DMS 273 (cell line): ENCODE measurements around the gene TRIM62.
"Not testable (repeated sequence)": the region's sequence is repeated elsewhere in the genome, so short reads cannot be mapped to it uniquely, and the experiment has no call there.

Experiments used
- DNase-seq: peaks from one replicate; lab custom pipeline; 2025; ENCODE audit not compliant: unreplicated experiment; lab: John Stamatoyannopoulos, UW

Gene TRIM62

DNA sequence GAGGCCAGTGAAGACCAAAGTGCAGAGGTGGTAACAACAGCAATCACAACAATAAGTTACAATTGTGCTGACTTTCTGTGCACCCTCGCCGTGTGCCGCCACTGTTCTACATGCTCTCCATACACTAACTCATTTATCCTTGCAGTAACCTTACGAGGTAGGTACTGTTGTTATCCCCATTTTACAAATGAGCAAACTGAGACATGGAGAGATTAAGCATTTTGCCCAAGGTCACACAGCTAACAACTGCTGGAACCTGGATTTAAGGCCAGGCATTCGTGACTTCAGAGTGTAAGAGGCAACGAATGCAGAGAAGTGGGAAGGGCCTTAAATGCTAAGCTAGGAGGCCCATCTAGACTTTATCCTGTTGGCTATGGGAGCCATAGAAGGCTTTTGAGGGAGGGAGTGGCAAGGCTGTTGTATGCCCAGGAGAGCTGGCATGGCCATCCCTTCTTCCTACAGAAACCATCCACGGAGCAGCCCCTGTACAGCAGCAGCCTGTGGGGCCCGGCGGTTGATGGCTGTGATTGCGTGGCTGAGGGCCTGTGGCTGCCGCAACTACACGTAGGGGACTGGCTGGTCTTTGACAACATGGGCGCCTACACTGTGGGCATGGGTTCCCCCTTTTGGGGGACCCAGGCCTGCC is 64.3 kb downstream of the TRIM62 start:
- no peak for DNase-seq

DNA sequence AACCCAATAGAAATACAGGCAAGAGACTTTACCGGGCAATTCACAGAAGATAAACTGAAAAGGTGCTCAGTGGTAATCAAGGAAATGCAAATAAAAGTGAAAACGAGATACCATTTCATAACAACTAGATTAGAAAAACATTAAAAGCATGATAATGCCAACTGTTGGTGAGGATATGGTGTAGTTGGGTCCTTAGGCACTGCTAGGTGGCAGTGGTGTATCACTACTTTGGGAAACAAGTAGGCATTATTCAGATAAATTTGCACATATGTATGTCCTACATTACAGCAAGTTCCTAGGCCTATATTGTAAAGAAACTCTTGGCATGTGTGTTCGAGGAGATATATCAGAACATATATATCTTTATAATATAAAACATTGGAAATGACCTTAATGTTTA is 69.9 kb downstream of the TRIM62 start:
- DNase-seq: peak; percentile 64

DNA sequence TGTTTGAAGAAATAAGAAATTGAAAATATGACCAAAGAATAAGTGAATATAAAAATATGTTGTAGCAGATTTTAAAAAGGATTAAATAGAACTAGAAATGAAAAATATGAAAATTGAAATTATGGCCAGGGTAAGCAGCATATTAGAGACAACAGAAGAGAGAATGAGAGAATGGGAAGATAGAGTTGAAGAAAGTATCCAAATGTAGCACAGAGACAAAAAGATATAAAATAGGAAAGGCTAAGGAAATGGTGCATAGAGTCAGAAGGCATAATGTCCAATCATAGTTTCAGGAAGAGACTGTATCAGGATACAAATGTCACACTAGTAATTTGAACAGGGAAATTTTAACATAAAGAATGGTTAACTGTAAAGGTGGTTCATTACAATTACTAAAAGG is 71.4 kb downstream of the TRIM62 start:
- no peak for DNase-seq

DNA sequence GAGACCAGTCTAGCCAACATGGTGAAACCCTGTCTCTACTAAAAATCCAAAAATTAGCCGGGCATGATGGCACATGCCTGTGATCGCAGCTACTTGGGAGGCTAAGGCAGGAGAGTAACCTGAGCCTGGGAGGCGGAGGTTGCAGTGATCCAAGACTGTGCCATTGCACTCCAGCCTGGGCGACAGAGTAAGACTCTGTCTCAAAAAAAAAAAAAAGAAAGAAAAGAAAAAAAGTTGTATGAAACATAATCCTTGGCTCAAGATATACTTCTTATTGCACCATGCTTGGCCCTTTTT is 81.8 kb downstream of the TRIM62 start:
- DNase-seq: not testable (repeated sequence)

DNA sequence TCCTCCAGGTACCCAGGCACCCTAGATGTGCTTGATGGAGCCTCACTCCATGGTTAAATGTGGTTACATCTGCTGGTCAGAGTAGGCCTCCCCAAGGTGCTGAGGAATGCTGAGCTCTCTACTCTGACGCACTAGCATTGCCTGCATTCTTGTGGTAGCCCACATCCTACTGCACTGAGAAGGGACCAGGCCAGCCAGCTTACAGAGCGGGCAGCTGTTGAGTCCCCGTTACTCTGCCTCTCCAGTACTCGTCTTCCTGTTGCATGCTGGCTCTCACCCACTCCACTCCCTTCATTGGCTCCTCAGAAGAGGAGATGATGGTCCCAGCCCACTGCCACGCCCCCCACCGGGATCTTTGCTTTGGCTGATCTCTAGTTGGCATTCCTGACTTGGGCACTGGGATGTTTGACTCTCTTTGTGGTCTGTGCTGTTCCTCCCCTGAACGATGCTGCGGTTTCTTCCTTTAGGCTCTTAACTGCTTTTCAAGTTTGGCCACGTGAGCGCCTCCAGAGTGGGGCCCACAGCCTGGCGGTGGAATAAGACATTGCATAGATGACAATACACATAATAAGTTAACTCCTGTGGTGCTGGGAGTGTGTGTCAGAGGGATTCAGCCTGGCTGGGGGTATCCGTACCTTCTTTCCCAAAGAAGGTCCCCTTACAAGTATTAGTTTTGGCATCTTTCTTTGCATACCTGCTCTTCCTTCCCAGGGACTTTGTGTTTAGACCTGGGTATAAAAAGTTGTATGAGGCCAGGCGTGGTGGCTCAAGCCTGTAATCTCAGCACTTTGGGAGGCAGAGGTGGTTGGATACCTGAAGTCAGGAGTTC is 82.3 kb downstream of the TRIM62 start:
- DNase-seq: no peak

DNA sequence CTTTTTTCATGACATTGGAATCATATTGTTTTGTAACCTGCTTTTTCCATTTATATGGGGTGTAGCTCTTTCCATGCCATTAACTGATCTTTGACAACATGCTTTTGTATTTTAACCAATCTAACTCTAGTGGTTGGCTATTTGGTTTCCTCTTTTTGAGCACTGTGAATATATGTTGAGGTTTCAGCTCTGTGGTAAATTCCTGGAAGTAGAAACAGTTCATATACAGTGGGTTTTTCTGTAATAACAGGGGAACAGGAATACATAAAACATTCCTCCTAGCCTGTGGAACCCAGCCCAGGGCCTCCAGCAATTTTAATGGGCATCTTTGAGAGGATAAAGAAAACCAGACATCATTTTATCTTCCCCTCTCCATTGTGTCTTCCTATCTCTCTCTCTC is 83.5 kb downstream of the TRIM62 start:
- no peak for DNase-seq

DNA sequence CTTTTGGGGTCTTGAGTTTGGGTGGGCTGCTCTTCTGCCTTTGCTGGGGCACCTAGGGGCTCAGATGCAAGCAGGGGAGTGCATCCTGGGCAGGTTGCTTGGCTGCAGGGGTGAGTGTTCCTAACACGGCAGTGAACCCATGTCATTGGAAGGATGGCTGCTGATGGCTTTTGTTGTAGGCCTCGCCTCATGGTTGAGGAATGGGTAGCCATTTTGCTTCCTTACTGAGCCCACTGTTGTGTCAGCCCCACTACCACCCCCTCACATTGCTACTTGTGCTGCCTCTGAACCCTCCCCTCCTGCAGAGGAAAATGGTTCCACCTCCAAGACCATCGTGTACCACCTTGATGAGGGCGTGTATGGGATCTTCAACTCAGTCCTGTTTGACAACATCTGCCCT is 84.1 kb downstream of the TRIM62 start:
- DNase-seq: no peak

DNA sequence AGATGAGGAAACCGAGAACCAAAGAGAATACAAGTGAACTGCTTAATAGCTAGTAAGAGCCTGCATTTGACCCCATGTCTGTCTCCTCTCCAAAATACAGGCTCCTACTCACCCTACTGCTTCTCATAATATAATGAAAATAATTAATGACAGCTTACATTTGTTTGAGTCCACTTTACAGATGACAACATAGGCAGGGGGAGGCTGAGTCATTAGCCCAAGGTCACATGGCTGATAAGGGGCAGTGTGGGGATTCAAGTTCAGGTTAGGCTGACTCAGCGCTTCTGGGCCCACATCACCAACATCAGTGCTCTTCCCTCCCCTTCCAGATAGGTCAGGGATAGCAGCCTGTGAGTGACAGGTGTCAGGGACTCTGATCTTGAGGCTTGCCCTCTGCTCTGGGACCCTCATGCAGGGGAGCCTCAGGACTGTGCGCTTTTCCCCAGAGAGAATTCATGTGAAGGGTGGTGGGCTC is 84.7 kb downstream of the TRIM62 start:
- DNase-seq: no peak

DNA sequence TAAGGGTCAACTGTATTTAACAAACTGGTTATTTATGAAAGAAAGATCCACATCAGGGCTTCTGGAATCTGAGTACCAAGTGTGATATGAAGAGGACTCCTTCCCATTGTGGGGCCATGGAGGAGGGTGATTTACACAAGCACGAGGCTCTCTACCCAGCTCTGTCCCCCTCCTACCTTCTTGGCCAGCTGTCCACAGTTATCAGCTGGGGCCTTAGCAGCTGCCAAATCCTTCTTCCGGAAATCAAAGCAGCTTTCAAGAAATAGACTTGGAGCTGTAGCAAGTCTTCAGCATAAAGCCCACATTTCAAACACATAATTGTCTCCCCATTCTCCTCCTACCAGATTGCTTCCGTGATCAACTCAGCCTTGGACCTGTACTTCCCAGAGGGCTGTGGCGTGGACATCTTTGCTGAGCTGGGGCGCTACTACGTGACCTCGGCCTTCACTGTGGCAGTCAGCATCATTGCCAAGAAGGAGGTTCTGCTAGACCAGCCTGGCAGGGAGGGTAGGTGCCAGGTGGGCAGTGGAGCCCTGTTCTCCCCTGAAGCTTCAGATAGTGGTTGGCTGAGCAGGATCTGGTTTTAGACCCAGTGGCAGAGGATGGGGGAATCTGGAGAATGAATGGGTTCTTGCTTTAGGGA is 85.4 kb downstream of the TRIM62 start:
- DNase-seq: peak; percentile 33
